Activated CD4-positive, alpha-beta memory T cell treated with anti-CD3 and anti-CD28 coated beads, Interleukin-2, amount 10 ng/mL, durations not matched to agents 7 days and 5 days (primary cell): Measurements from ENCODE around the gene TTC23. TPM values are rescaled to one million over a fixed set of nuclear protein-coding genes. Genes with fewer than 3 reads are reported as not detected.

Source experiments
- CTCF ChIA-PET: fragments of 350-600 bp; sonication (Branson Sonifier 250); formaldehyde crosslinking; loops from one replicate; lab custom pipeline; 2021; ENCODE audit warnings: antibody characterized with exemption, inconsistent platforms; lab: Charles Lee
- POLR2A ChIA-PET: fragments of 350-600 bp; sonication (Branson Sonifier 250); formaldehyde crosslinking; loops from one replicate; lab custom pipeline; 2021; ENCODE audit warnings: antibody characterized with exemption; lab: Charles Lee
- DNase-seq: peaks from one replicate; pipeline ENCODE4 v3.0.0-alpha.2; 2020
- H3K27ac Mint-ChIP-seq: one replicate; pipeline ENCODE4 v1.8.0; 2021; ENCODE audit warnings: mild to moderate bottlenecking, mixed read lengths
- H3K27me3 Mint-ChIP-seq: one replicate; pipeline ENCODE4 v1.8.0; 2021; ENCODE audit warnings: mixed read lengths
- H3K36me3 Mint-ChIP-seq: one replicate; pipeline ENCODE4 v1.8.0; 2021; ENCODE audit warnings: low read depth, mixed read lengths
- H3K4me1 Mint-ChIP-seq: one replicate; pipeline ENCODE4 v1.8.0; 2021; ENCODE audit warnings: mixed read lengths
- H3K4me3 Mint-ChIP-seq: one replicate; pipeline ENCODE4 v1.8.0; 2021; ENCODE audit warnings: mild to moderate bottlenecking, mixed read lengths
- H3K9me3 Mint-ChIP-seq: one replicate; pipeline ENCODE4 v1.8.0; 2021; ENCODE audit warnings: mixed read lengths
- total RNA-seq, 2 experiments: library from RNA; stranded (reverse); gene quantifications; one replicate each; pipeline ENCODE4 v1.2.3, GENCODE V29; 2021

Gene TTC23
- total RNA-seq, 2 experiments from 2014 or later: 1.6 to 2.1 TPM

- Mint-ChIP-seq H3K36me3 (no peaks in the 10 kb centered on the region), H3K27me3 (peaks cover 2% of the 10 kb centered on the region), H3K9me3 (no peaks in the 10 kb centered on the region), H3K4me3 (no peak overlapping the region), H3K4me1 (no peaks in the 10 kb centered on the region), H3K27ac (no peak overlapping the region)
- ChIA-PET POLR2A (no interaction called here), CTCF (no interaction called here)
- no peak for DNase-seq
These were observed 125.5 kb downstream of the TTC23 start for GRCh38 chr15:99123713-99124451.

- POLR2A ChIA-PET: no interaction called here
- no peaks in the 10 kb centered on the region for H3K9me3 Mint-ChIP-seq
- H3K27ac Mint-ChIP-seq: no peak overlapping the region
- DNase-seq: no peak
- no peak overlapping the region for H3K4me3 Mint-ChIP-seq
- H3K27me3 Mint-ChIP-seq: peaks cover 2% of the 10 kb centered on the region
- no peaks in the 10 kb centered on the region for H3K4me1 Mint-ChIP-seq
- H3K36me3 Mint-ChIP-seq: no peaks in the 10 kb centered on the region
- CTCF ChIA-PET: interaction anchor here (1.2 kb wide), 1 partner anchor 18 kb away, joined by 3 read pairs; the partner anchor contains the start of gene SYNM
These were observed 126.3 kb downstream of the TTC23 start for GRCh38 chr15:99122831-99123712.

GRCh38 chr15:99121691-99122410, 127.5 kb downstream of the TTC23 start:
- H3K36me3 Mint-ChIP-seq: no peaks in the 10 kb centered on the region

GRCh38 chr15:99121207-99121606, 128.2 kb downstream of the TTC23 start:
- no peak overlapping the region for H3K4me3 Mint-ChIP-seq
- peaks cover 2% of the 10 kb centered on the region for H3K27me3 Mint-ChIP-seq
- ChIA-PET CTCF (no interaction called here), POLR2A (no interaction called here)
- H3K36me3 Mint-ChIP-seq: no peaks in the 10 kb centered on the region
- H3K27ac Mint-ChIP-seq: no peak overlapping the region
- H3K4me1 Mint-ChIP-seq: no peaks in the 10 kb centered on the region
- DNase-seq: no peak
- no peaks in the 10 kb centered on the region for H3K9me3 Mint-ChIP-seq

More at GRCh38 chr15:99121691-99122410, 127.5 kb downstream of the TTC23 start:
- DNase-seq: no peak
- H3K4me3 Mint-ChIP-seq: no peak overlapping the region
- H3K9me3 Mint-ChIP-seq: no peaks in the 10 kb centered on the region
- peaks cover 2% of the 10 kb centered on the region for H3K27me3 Mint-ChIP-seq
- ChIA-PET POLR2A (no interaction called here), CTCF (interaction anchor here (1.2 kb wide), 1 partner anchor 17 kb away, joined by 3 read pairs; the partner anchor contains the start of gene SYNM)
- H3K4me1 Mint-ChIP-seq: no peaks in the 10 kb centered on the region
- no peak overlapping the region for H3K27ac Mint-ChIP-seq

- ChIA-PET POLR2A (no interaction called here), CTCF (interaction anchor here (1.5 kb wide), 1 partner anchor 20 kb away, joined by 4 read pairs; no protein-coding TSS in a partner anchor)
- Mint-ChIP-seq H3K36me3 (no peaks in the 10 kb centered on the region), H3K4me1 (no peaks in the 10 kb centered on the region), H3K9me3 (no peaks in the 10 kb centered on the region), H3K4me3 (no peak overlapping the region), H3K27me3 (peaks cover 2% of the 10 kb centered on the region), H3K27ac (no peak overlapping the region)
- no peak for DNase-seq
These were observed 129.2 kb downstream of the TTC23 start for GRCh38 chr15:99120050-99120777.

- ChIA-PET POLR2A (no interaction called here), CTCF (interaction anchor here (1.5 kb wide), 1 partner anchor 18 kb away, joined by 4 read pairs; no protein-coding TSS in a partner anchor)
- Mint-ChIP-seq H3K9me3 (no peaks in the 10 kb centered on the region), H3K27ac (no peak overlapping the region), H3K4me1 (no peaks in the 10 kb centered on the region), H3K27me3 (peaks cover 2% of the 10 kb centered on the region), H3K4me3 (no peak overlapping the region), H3K36me3 (no peaks in the 10 kb centered on the region)
- DNase-seq: no peak
These were observed 130.4 kb downstream of the TTC23 start for GRCh38 chr15:99118801-99119546.

GRCh38 chr15:99118258-99118632, 131.1 kb downstream of the TTC23 start:
- peaks cover 2% of the 10 kb centered on the region for H3K27me3 Mint-ChIP-seq
- H3K36me3 Mint-ChIP-seq: no peaks in the 10 kb centered on the region
- H3K4me3 Mint-ChIP-seq: no peak overlapping the region
- H3K4me1 Mint-ChIP-seq: no peaks in the 10 kb centered on the region
- no peak overlapping the region for H3K27ac Mint-ChIP-seq
- CTCF ChIA-PET: no interaction called here
- POLR2A ChIA-PET: no interaction called here
- no peak for DNase-seq
- no peaks in the 10 kb centered on the region for H3K9me3 Mint-ChIP-seq

- Mint-ChIP-seq H3K4me1 (no peaks in the 10 kb centered on the region), H3K4me3 (no peak overlapping the region), H3K9me3 (no peaks in the 10 kb centered on the region), H3K36me3 (no peaks in the 10 kb centered on the region), H3K27ac (no peak overlapping the region), H3K27me3 (peaks cover 4% of the 10 kb centered on the region)
- no peak for DNase-seq
- CTCF ChIA-PET: interaction anchor here (0.7 to 1.4 kb wide), 2 partner anchors 12 to 15 kb away, joined by 4 to 5 read pairs; partner anchors contain the start of gene SYNM
- POLR2A ChIA-PET: no interaction called here
These were observed 131.7 kb downstream of the TTC23 start for GRCh38 chr15:99117563-99118257.

- Mint-ChIP-seq H3K9me3 (no peaks in the 10 kb centered on the region), H3K4me3 (no peak overlapping the region), H3K27me3 (peaks cover 4% of the 10 kb centered on the region), H3K4me1 (no peaks in the 10 kb centered on the region), H3K36me3 (no peaks in the 10 kb centered on the region), H3K27ac (no peak overlapping the region)
- DNase-seq: no peak
- ChIA-PET CTCF (interaction anchor here (0.7 to 1.4 kb wide), 2 partner anchors 12 to 14 kb away, joined by 4 to 5 read pairs; partner anchors contain the start of gene SYNM), POLR2A (no interaction called here)
These were observed 132.3 kb downstream of the TTC23 start for GRCh38 chr15:99117111-99117510.

- no peak overlapping the region for H3K4me3 Mint-ChIP-seq
- peaks cover 4% of the 10 kb centered on the region for H3K27me3 Mint-ChIP-seq
- H3K27ac Mint-ChIP-seq: no peak overlapping the region
- no peak for DNase-seq
- no peaks in the 10 kb centered on the region for H3K36me3 Mint-ChIP-seq
- CTCF ChIA-PET: no interaction called here
- POLR2A ChIA-PET: no interaction called here
- peaks cover 4% of the 10 kb centered on the region for H3K4me1 Mint-ChIP-seq
- no peaks in the 10 kb centered on the region for H3K9me3 Mint-ChIP-seq
These were observed 133.8 kb downstream of the TTC23 start for GRCh38 chr15:99115300-99116215.
